GM12891 (cell line): ENCODE measurements around the gene CPED1.

Experiments used
- PAX5 ChIP-seq: IDR thresholded peaks from 2 replicates; pipeline ENCODE4 v1.6.1; 2011; ENCODE audit warnings: low read length, moderate library complexity, mild to moderate bottlenecking; ENCODE audit not compliant: insufficient read depth, severe bottlenecking
- POLR2A ChIP-seq: IDR thresholded peaks from 2 replicates; pipeline ENCODE4 v1.6.1; 2011; ENCODE audit warnings: low read depth, low read length, control low read depth
- POLR2AphosphoS5 ChIP-seq: IDR thresholded peaks from 2 replicates; pipeline ENCODE4 v1.6.1; 2011; ENCODE audit warnings: low read depth, low read length, control low read depth
- POU2F2 ChIP-seq: IDR thresholded peaks from 2 replicates; pipeline ENCODE4 v1.6.1; 2011; ENCODE audit warnings: low read depth, mild to moderate bottlenecking, control low read depth, low read length, moderate library complexity
- SPI1 ChIP-seq: IDR thresholded peaks from 2 replicates; pipeline ENCODE4 v1.6.1; 2011; ENCODE audit warnings: low read depth, low read length, control low read depth
- TAF1 ChIP-seq: IDR thresholded peaks from 2 replicates; pipeline ENCODE4 v1.6.1; 2011; ENCODE audit warnings: low read depth, low read length, control low read depth

DNA sequence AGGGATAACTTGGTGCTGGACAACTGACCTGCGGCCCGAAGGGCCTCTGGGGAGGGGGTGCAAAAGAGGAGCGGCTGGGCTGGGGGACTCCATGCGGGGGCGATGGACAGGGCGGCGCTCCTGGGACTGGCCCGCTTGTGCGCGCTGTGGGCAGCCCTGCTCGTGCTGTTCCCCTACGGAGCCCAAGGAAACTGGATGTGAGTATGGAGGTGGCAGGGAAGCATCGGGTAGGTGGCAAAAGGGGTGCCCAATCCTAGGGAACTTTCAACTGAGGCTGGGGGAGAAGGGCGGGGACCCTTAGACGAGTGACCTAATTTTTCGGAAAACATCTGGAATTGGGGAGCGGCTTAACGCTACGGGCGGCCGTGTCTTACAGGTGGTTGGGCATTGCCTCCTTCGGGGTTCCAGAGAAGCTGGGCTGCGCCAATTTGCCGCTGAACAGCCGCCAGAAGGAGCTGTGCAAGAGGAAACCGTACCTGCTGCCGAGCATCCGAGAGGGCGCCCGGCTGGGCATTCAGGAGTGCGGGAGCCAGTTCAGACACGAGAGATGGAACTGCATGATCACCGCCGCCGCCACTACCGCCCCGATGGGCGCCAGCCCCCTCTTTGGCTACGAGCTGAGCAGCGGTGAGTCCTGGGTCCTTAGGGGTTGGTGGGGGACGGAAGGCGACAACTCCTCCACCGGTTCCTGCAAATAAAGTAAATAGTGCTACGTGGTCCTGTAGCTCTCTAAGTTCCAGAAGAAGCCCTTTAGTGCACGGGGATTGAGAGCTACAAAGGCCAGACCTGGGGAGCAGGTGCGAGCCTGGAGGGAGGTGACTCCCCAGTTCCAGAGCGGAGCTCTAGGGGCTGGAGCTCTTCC, 340.9 kb downstream of the CPED1 start:
- TF ChIP-seq POLR2AphosphoS5 (no peak), POLR2A (no peak), TAF1 (no peak), PAX5 (no peak), SPI1 (no peak), POU2F2 (no peak)
